K562 (cell line): Measurements from ENCODE around the gene DNAH17. TPM values are rescaled to one million over a fixed set of nuclear protein-coding genes. Genes with fewer than 3 reads are reported as not detected.

Source experiments
- ATAC-seq: fragments of 200-7000 bp; cut with Tn5 transposase; 3 replicates; pipeline ENCODE4 v1.9.1; 2020; ENCODE audit warnings: moderate library complexity
- BruUV-seq: library from RNA; stranded (reverse); fragments of 400-500 nt; replicated peaks from 2 replicates; lab custom pipeline; 2021; lab: Mats Ljungman, UMichigan
- CTCF ChIA-PET: fragments of 300-600 bp; formaldehyde crosslinking; extraction: SDS; loops from one replicate; lab custom pipeline; 2021; ENCODE audit warnings: low intra/inter-chr PET ratio; lab: Yijun Ruan, JAX
- POLR2A ChIA-PET: fragments of 300-600, 350-650 bp; sonication (Branson Sonifier 250); formaldehyde crosslinking; extraction: SDS; loops from one replicate; lab custom pipeline; 2021; ENCODE audit warnings: antibody characterized with exemption, inconsistent platforms; lab: Yijun Ruan, JAX
- DNase-seq, 4 experiments: peaks; one replicate each; pipeline versions ENCODE4 v3.0.0 to v3.0.0-alpha.2; 2011 to 2018; ENCODE audit warnings: low spot score in 3 of 4, mixed read lengths in 3 of 4; ENCODE audit errors: extremely low read depth in 1 of 4
- FAIRE-seq: peaks from 2 replicates; lab custom pipeline; 2011; peaks lifted over from hg19 to GRCh38; lab: Jason Lieb, UNC
- H2AFZ ChIP-seq: 2 replicates; pipeline ENCODE4 v1.6.0; 2011; ENCODE audit warnings: low read depth, low read length, control low read depth, inconsistent platforms
- H3K27ac ChIP-seq: fragments of 200-600 bp; 3 replicates; pipeline ENCODE4 v1.8.0; 2011; ENCODE audit warnings: low read depth, mild to moderate bottlenecking, control low read depth, inconsistent platforms, low read length, moderate library complexity, mixed read lengths; ENCODE audit errors: extremely low read depth
- H3K27me3 ChIP-seq, 2 experiments: fragments of 300-600 bp in 1 of 2; 2 replicates in 1 of 2; 3 replicates in 1 of 2; pipeline versions ENCODE4 v1.6.0 to v1.8.0; 2011; ENCODE audit warnings: inconsistent platforms in 2 of 2, low read length in 2 of 2, mild to moderate bottlenecking in 1 of 2, mixed read lengths in 1 of 2, moderate library complexity in 1 of 2; ENCODE audit not compliant: control insufficient read depth in 2 of 2, insufficient read depth in 2 of 2
- H3K36me3 ChIP-seq: fragments of 300-600 bp; 3 replicates; pipeline ENCODE4 v1.8.0; 2011; ENCODE audit warnings: mild to moderate bottlenecking, low read length, inconsistent platforms; ENCODE audit not compliant: control insufficient read depth, insufficient read depth
- H3K4me1 ChIP-seq, 2 experiments: fragments of 200-600 bp in 1 of 2; replicated peaks in 1 of 2; 2 replicates in 1 of 2; 3 replicates in 1 of 2; pipeline versions ENCODE4 v1.5.1 to v1.8.0; 2011; ENCODE audit warnings: inconsistent platforms in 2 of 2, low read length in 2 of 2, mild to moderate bottlenecking in 1 of 2, mixed read lengths in 1 of 2, moderate library complexity in 1 of 2; ENCODE audit not compliant: control insufficient read depth in 2 of 2, insufficient read depth in 2 of 2
- H3K4me2 ChIP-seq: 2 replicates; pipeline ENCODE4 v1.6.1; 2011; ENCODE audit warnings: low read length, control low read depth, inconsistent platforms, mixed read lengths; ENCODE audit not compliant: insufficient read depth
- H3K4me3 ChIP-seq: fragments of 200-600 bp; sonication (generic), shearing (Covaris generic); 2 replicates; pipeline ENCODE4 v1.5.1; 2016; ENCODE audit warnings: control low read depth, inconsistent platforms
- H3K79me2 ChIP-seq: fragments of 200-600 bp; 3 replicates; pipeline ENCODE4 v1.8.0; 2011; ENCODE audit warnings: low read length, inconsistent platforms; ENCODE audit not compliant: control insufficient read depth, insufficient read depth
- H3K9ac ChIP-seq, 2 experiments: 2 replicates each; pipeline versions ENCODE4 v1.6.0 to v1.6.1; 2011; ENCODE audit warnings: low read depth in 2 of 2, low read length in 2 of 2, control low read depth in 1 of 2, inconsistent platforms in 1 of 2, mild to moderate bottlenecking in 1 of 2, mixed read lengths in 1 of 2; ENCODE audit not compliant: insufficient read depth in 1 of 2
- H3K9me1 ChIP-seq: one replicate; pipeline ENCODE4 v1.6.0; 2011; ENCODE audit warnings: inconsistent platforms, mild to moderate bottlenecking, low read length, moderate library complexity; ENCODE audit not compliant: control insufficient read depth, insufficient read depth
- H3K9me3 ChIP-seq: replicated peaks from 2 replicates; pipeline ENCODE4 v1.5.1; 2011; ENCODE audit warnings: low read depth, low read length, inconsistent platforms; ENCODE audit not compliant: control insufficient read depth, insufficient read depth
- H4K20me1 ChIP-seq: replicated peaks from 2 replicates; pipeline ENCODE4 v1.6.1; 2011; ENCODE audit warnings: low read length, inconsistent platforms, mixed read lengths; ENCODE audit not compliant: control insufficient read depth, insufficient read depth
- CEBPG ChIP-seq, 3 experiments: fragments of 200-800 bp in 1 of 3; sonication (Bioruptor generic) in 1 of 3; sonication (generic) in 1 of 3; formaldehyde crosslinking in 1 of 3; IDR thresholded peaks in 2 of 3; conservative IDR thresholded peaks in 1 of 3; 2 replicates each; pipeline versions ENCODE4 v1.6.1 to v1.8.0; 2016 to 2022; ENCODE audit warnings: missing compliant biosample characterization in 2 of 3, missing genetic modification characterization in 2 of 3, mild to moderate bottlenecking in 1 of 3, missing genetic modification reagents in 1 of 3
- HDAC6 ChIP-seq: IDR thresholded peaks from 2 replicates; pipeline ENCODE4 v1.6.1; 2012; ENCODE audit warnings: low read depth, mild to moderate bottlenecking, control low read depth, inconsistent platforms, low read length, moderate library complexity
- KDM1A ChIP-seq, 2 experiments: fragments of 450-650 bp; IDR thresholded peaks; 2 replicates each; pipeline ENCODE4 v1.6.1; 2016; ENCODE audit warnings: mild to moderate bottlenecking in 2 of 2
- MLLT1 ChIP-seq, 2 experiments: fragments of 450-650 bp; IDR thresholded peaks; 2 replicates each; pipeline ENCODE4 v1.6.1; 2016
- NCOA1 ChIP-seq: fragments of 450-650 bp; IDR thresholded peaks from 2 replicates; pipeline ENCODE4 v1.6.1; 2016; ENCODE audit warnings: low read depth
- PRPF4 ChIP-seq: fragments of 200-400 bp; formaldehyde crosslinking; IDR thresholded peaks from one replicate; pipeline ENCODE4 v1.6.1; 2017; ENCODE audit warnings: low read length, low read depth, mild to moderate bottlenecking; ENCODE audit not compliant: insufficient read depth, poor library complexity, severe bottlenecking
- PYGO2 ChIP-seq: fragments of 450-650 bp; IDR thresholded peaks from 2 replicates; pipeline ENCODE4 v1.6.1; 2016; ENCODE audit warnings: mild to moderate bottlenecking, missing genetic modification characterization, moderate library complexity, missing compliant biosample characterization
- RBM34 ChIP-seq: fragments of 200-400 bp; formaldehyde crosslinking; IDR thresholded peaks from 2 replicates; pipeline ENCODE4 v1.6.1; 2018; ENCODE audit warnings: low read length, borderline replicate concordance; ENCODE audit not compliant: insufficient read depth
- TAF1 ChIP-seq: IDR thresholded peaks from 2 replicates; pipeline ENCODE4 v1.6.1; 2011; ENCODE audit warnings: mild to moderate bottlenecking, low read length, moderate library complexity; ENCODE audit not compliant: insufficient read depth, control insufficient read depth, severe bottlenecking; ENCODE audit errors: extremely low read depth
- ZNF140 ChIP-seq: fragments of 250-450 bp; sonication (Bioruptor Pico); IDR thresholded peaks from 2 replicates; pipeline ENCODE4 v1.8.0; 2021; ENCODE audit warnings: moderate library complexity, mild to moderate bottlenecking, inconsistent platforms
- ZNF174 ChIP-seq: fragments of 250-450 bp; sonication (Bioruptor Pico); IDR thresholded peaks from 2 replicates; pipeline ENCODE4 v1.4.0; 2020; ENCODE audit warnings: mild to moderate bottlenecking
- ZNF445 ChIP-seq: fragments of 250-450 bp; sonication (Bioruptor Pico); IDR thresholded peaks from 2 replicates; pipeline ENCODE4 v1.4.0; 2020; ENCODE audit warnings: low read depth, mild to moderate bottlenecking, moderate library complexity
- ZNF592 ChIP-seq: fragments of 450-650 bp; IDR thresholded peaks from 2 replicates; pipeline ENCODE4 v1.6.1; 2017; ENCODE audit warnings: antibody characterized with exemption, mild to moderate bottlenecking
- WGBS: fragments of 100-300 bp; shearing (Covaris generic); methylation state at CpG from one replicate; pipeline ENCODE4 v1.1.6; 2016; ENCODE audit warnings: low coverage, mixed read lengths; ENCODE audit not compliant: insufficient coverage; ENCODE audit errors: missing lambda C conversion rate; 5-methylcytosine and 5-hydroxymethylcytosine counted together
- in situ Hi-C: fragments of 300-500 bp; cut with MboI; formaldehyde crosslinking; loops from 4 replicates; pipeline ENCODE4 v1.15.0; 2018; ENCODE audit warnings: inconsistent platforms, mixed read lengths
- intact Hi-C: fragments of 100-400 bp; cut with micrococcal nuclease; formaldehyde crosslinking; loops from 2 replicates; pipeline ENCODE4 v1.14.2; 2022
- polyA plus RNA-seq, 8 experiments: library from polyadenylated mRNA; depleted of rRNA in 4 of 8; stranded (reverse) in 5 of 8; unstranded in 3 of 8; fragments of >200 nt; fragmentation: Nextera tagmentation in 2 of 8; fragmentation: Illumina TruSeq in 1 of 8; extraction: Ambion mirVana in 2 of 8; extraction: Trizol in 1 of 8; gene quantifications; 2 replicates each; pipeline versions ENCODE4 v1.2.1 to v1.2.3, GENCODE V29; 2011 to 2014; ENCODE audit warnings: inconsistent platforms in 1 of 8, missing spikeins in 1 of 8
- total RNA-seq, 7 experiments: library from RNA; depleted of rRNA in 6 of 7; stranded (reverse); fragments of >200 nt in 6 of 7; fragmentation: Illumina TruSeq in 2 of 7; extraction: Trizol in 2 of 7; gene quantifications; 2 replicates each; pipeline versions ENCODE4 v1.2.1 to v1.2.3, GENCODE V29; 2011 to 2021; ENCODE audit warnings: low replicate concordance in 1 of 7

The DNAH17 gene
- total and polyA plus RNA-seq, 9 of the 15 experiments (the other 6 are each of a cell fraction or from before 2014, with no cell fraction given): under 0.01 to 0.06 (median 0.03) TPM; not detected in 5

- H3K4me2 ChIP-seq: no peak overlapping the region
- DNase-seq: no peak
- no peak overlapping the region for H3K9ac ChIP-seq
- no peaks in the 10 kb centered on the region for H4K20me1 ChIP-seq
- 0% methylated on average over 5 of the region's 8 CpGs for WGBS
- POLR2A ChIA-PET: interaction anchor here (1.6 kb wide), 1 partner anchor 10 kb away, joined by 4 read pairs; no protein-coding TSS in a partner anchor
- no peak overlapping the region for H2AFZ ChIP-seq
- no peak for ATAC-seq
- TF ChIP-seq TAF1: no peak
- TF ChIP-seq PYGO2 (tag): no peak
- no peak for TF ChIP-seq ZNF445 (CRISPR knock-in tag)
- TF ChIP-seq KDM1A (IDR thresholded peaks at IDR 0.05): no peak
- no peak for TF ChIP-seq ZNF174 (CRISPR knock-in tag)
- no peak for TF ChIP-seq HDAC6
- TF ChIP-seq RBM34: no peak
- no peak for TF ChIP-seq NCOA1
- TF ChIP-seq PRPF4: no peak
- TF ChIP-seq CEBPG (CRISPR knock-in tag; IDR thresholded peaks at IDR 0.05): no peak
- TF ChIP-seq CEBPG (tag; conservative IDR thresholded peaks at IDR 0.05 in 1 of 2, IDR thresholded peaks at IDR 0.05 in 1 of 2): no peak
- TF ChIP-seq MLLT1 (IDR thresholded peaks at IDR 0.05): no peak
- no peak for TF ChIP-seq ZNF140 (CRISPR knock-in tag)
- TF ChIP-seq ZNF592: no peak
- no TSS peak for BruUV-seq
- H3K27me3 ChIP-seq: peaks cover 49 to 76% of the 10 kb centered on the region in 2 experiments
- CTCF ChIA-PET: no interaction called here
- no peak overlapping the region for H3K27ac ChIP-seq
- H3K9me3 ChIP-seq: no peaks in the 10 kb centered on the region
- peaks cover 0 to 14% of the 10 kb centered on the region in 2 experiments; a peak in 2 of 5 replicates for H3K4me1 ChIP-seq
- no peak for FAIRE-seq
- no peaks in the 10 kb centered on the region for H3K79me2 ChIP-seq
- H3K9me1 ChIP-seq: peaks cover 4% of the 10 kb centered on the region
- H3K36me3 ChIP-seq: no peaks in the 10 kb centered on the region
- in situ Hi-C loops (no loop called here), intact Hi-C loops (no loop called here)
- H3K4me3 ChIP-seq: no peak overlapping the region
Observed at GRCh38 chr17:78462148-78462547, 115.0 kb downstream of the DNAH17 start.
